Measurements from ENCODE around the gene PDE6D.

Gene PDE6D

DNA sequence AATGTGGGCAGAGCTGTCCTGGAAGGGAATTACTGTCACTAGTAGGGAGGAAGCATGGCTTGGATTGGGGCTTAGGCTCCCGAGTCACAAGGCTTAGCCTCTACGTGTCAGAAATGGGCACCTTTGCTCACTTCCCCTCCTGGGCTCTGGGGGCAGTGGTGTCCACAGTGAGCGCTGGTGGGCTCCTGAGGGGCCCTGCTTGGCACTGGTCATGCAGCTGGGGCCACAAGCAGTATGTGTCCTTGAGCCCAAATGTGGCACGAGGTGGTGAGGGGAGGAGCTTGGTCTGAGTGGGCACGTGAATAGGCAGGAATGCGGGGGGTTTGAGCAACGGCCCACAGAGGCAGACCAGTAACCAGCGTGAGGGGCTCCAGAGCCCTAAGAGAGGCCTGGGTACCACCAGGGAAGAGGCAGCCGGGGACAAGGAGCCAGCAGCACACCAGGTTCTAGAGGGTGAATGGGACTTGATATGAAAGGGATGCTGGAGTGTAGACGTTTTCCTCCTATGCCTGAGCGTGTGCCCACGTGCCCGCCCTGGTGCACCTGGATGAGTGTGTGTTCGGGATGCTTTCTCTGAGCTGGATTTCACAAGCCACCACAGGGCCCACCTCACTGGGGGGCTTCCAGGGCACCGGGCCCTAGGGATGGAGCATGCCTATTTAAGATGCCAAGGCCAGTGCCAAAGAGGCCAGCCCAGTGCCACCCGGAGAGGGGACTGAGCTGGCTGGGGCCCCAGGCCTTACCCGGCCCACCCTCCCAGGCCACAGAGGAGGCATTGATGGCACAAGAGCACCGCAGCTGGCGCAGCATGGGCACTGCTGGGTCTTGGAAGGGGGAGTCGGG lies 95.5 kb downstream of the PDE6D start:
- Mint-ChIP-seq H3K9me3 (no peaks in the 10 kb centered on the region), H3K27ac (no peak overlapping the region), H3K27me3 (peaks cover 42% of the 10 kb centered on the region), H3K4me3 (no peak overlapping the region), H3K4me1 (peaks cover 43% of the 10 kb centered on the region)
- DNase-seq (no peak), ATAC-seq (peak; percentile 46)

DNA sequence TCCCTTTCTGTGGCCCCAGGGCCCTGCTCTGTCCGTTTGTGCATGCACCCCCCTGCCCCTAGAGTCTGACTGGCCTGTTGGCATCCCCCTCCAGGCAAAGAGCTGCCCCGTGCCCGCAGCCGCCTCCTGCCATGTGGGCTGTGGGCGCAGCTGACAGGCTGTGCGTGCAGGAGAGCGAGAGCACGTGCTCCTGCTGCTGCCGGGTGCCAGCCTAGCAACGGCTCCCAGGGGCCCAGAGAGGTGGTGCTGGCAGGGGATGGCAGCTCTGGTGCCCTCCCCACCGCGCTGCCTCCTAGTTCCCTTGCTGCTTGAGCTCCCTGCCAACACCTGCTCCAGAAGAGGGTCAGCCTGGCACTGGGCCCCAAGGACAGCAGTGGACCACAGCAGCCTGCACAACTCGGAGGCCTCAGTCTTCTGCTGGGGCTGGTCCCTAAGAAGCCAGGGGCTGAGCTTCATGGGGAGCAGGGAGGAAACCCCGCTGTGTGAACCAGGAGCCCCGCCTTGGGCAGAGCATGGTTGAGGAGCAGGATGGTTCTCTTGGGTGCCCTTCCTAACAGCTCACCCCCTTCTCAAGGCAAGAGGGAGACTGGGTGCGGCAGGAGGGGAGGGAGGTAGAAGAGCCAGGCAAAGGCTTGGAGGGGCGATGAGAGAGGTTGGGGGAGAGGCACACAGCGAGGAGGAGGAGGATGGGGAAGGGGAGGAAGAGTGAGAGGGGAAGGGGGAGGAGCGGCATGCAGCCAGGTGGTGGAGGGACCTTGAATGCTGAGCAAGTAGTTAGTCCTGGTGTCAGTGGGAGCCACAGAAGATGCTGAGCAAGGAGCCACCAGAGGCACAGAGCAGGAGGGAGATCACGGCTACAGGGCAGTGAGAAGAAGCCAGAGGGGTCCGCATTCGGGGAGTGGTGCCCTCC lies 96.5 kb downstream of the PDE6D start:
- no peak for ATAC-seq
- Mint-ChIP-seq H3K4me3 (no peak overlapping the region), H3K27me3 (peaks cover 52% of the 10 kb centered on the region), H3K4me1 (peaks cover 51% of the 10 kb centered on the region), H3K27ac (no peak overlapping the region), H3K9me3 (no peaks in the 10 kb centered on the region)
- no peak for DNase-seq

- H3K27me3 Mint-ChIP-seq, result peaks cover 52% of the 10 kb centered on the region
- peaks cover 51% of the 10 kb centered on the region for H3K4me1 Mint-ChIP-seq
- no peak overlapping the region for H3K27ac Mint-ChIP-seq
Measured at GRCh38 chr2:231683292-231684235, 97.5 kb downstream of the PDE6D start.

GRCh38 chr2:231682603-231683291 lies 98.3 kb downstream of the PDE6D start:
- no peak overlapping the region for H3K4me3 Mint-ChIP-seq
- H3K4me1 Mint-ChIP-seq, result peaks cover 49% of the 10 kb centered on the region
- peak overlapping the region; percentile 10 to 77 for H3K27ac Mint-ChIP-seq

More at GRCh38 chr2:231683292-231684235, 97.5 kb downstream of the PDE6D start:
- Mint-ChIP-seq H3K4me3 (no peak overlapping the region), H3K9me3 (no peaks in the 10 kb centered on the region)
- no peak for DNase-seq
- ATAC-seq, result no peak

More at GRCh38 chr2:231682603-231683291, 98.3 kb downstream of the PDE6D start:
- Mint-ChIP-seq H3K9me3 (no peaks in the 10 kb centered on the region), H3K27me3 (peaks cover 52% of the 10 kb centered on the region)
- no peak for DNase-seq
- ATAC-seq, result no peak
